ENCODE data around the gene TIMM17A.
"Not testable (repeated sequence)": the region's sequence is repeated elsewhere in the genome, so short reads cannot be mapped to it uniquely, and the experiment has no call there.

Gene TIMM17A

DNA sequence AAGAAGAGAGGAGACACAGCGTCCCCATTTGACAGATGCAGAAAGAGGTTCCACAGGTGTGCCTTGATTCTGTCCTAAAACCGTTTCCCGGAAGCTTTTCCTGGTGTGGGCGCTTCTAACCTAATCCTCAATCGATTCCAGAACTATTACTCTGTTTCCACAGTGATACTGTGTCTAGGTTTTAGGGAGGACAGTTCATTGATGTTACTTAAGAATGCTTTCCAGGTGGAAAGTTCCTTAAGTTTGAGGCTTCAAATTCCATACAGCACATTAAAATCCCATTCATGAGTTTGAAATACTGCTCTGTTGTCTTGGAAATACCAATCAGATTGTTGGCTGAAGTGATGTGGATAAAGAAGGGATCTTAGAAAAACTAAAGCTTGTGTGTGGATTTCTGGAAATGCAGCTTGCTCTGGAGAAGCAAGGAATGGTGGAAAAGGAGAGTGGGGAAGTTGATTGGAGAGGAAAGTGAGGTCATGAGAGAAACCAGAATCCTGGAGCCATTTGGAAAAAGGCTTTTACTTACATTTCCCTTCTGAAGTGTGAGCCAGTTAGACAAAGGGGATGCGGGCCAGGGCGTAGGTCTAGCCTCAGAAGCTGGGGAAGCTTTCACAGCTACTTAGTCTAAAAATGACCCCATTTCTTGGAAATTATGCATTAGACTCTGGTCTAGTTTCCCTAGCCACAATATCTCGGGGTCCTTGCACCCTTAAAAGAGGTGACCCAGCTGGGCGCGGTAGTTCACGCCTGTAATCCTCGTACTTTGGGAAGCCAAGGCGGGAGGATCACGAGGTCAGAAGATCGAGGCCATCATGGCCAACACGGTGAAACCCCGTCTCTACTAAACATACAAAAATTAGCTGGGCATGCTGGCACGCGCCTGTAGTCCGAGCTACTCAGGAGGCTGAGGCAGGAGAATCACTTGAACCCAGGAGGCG, 61.8 kb downstream of the TIMM17A start:
- DNase-seq, result no peak

DNA sequence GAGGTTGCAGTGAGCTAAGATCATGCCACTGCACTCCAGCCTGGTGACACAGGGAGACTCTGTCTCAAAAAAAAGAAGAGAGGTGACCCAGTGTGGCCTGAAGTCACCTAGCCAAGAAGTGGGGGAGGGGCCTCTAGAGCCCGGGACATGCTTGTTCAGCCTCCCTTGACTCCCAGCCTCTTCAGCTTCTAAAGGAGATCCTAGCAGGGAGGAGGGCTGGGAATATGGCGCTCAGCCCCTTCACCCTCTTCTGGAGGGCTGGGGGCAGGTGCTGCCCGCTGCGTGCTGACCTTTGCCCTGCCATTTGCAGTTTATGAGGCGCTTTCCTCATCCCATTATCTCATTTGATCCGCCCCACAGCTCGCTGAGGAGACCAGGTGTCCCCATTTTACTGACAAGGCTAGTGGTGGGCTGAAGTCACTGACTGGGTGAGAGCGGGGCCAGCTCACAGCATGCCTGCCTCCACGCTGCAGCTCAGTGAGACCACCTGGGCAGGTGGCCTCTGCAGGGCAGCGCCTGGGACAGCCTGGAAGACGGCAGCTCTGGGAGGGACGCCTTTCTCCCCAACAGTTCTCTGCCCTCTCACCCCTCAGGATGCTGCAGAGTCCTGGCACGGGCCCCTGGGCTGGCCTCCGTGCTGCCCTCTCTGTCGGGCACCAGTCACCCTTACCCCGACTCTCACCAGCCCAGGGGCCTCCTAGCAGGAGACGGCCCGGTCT, 62.6 kb downstream of the TIMM17A start:
- DNase-seq, result peak; percentile 33

DNA sequence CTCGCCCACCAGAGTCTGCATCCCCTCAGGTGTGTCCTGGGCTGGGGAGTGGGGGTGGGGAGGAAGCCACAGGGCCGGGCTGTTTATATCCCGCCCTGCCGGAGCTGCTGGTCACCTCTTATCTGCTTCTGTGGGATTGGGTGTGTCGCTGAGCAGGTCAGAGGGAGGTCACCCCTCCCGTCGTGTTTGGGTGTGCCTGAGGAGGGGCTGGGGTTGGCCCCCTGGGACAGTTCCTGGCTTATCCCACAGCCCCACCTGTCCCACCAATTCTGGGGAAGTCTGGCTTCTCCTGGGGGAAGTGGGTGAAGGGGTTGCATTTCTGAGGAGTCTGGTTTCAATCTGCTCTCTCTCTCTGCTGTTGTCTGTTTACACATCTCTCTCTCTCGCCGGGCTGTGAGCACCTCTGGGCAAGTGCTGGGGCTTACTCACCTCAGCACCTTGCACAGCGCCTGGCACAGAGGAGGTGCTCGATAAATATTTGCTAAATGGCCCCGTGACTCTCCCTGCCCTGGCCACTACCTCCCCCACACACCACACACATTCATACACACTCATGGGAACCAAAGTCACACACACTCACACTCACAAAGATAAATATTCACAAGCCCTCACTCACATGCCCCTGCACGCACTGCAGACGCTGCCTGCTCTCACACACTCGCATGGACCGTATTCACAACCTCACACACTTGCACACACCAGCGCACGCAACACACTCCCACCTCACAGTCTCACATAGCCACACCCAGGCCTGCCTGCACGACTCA, 63.3 kb downstream of the TIMM17A start:
- peak; percentile 73 for DNase-seq

DNA sequence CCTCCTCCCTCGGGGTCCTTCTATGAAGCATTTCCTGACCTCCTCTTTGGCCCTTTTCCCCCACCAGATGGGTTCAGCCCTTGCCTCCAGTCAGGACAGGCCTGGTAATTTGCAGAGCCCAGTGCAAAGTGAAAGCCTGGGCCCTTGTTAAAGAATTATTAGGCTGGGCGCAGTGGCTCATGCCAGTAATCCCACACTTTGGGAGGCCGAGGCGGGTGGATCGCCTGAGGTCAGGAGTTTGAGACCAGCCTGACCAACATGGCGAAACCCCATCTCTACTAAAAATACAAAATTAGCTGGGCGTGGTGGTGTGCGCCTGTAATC, 63.9 kb downstream of the TIMM17A start:
- not testable (repeated sequence) for DNase-seq
